HG03066 (cell line): Measurements from ENCODE around the gene HSFX4.
"Not testable (repeated sequence)": the region's sequence is repeated elsewhere in the genome, so short reads cannot be mapped to it uniquely, and the experiment has no call there.

Experiments used
- ATAC-seq: cut with Tn5 transposase; IDR thresholded peaks from one replicate; pipeline ENCODE4 v1.9.1; 2021; ENCODE audit warnings: low read depth; ENCODE audit not compliant: unreplicated experiment

The HSFX4 gene

DNA sequence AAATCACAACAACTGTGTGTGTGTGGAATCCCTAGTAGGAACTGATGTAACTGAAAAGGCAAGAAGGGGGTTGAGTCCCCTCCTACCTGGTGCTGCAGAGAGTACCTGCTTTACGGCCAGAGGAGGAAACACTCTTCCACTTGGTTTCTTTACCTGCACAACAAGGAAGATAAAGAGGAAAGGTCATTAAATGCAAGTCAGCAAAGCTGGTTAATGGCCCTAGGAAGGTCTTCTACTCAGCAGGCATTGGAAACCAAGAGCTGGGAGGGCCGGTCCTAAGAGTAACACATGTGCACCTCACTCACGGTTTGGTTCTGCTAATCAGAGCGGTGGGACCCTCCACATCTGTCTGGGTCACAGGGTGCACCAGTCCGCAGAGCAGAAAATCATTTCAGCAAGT lies 8.0 kb downstream of the HSFX4 start:
- ATAC-seq, result not testable (repeated sequence)

DNA sequence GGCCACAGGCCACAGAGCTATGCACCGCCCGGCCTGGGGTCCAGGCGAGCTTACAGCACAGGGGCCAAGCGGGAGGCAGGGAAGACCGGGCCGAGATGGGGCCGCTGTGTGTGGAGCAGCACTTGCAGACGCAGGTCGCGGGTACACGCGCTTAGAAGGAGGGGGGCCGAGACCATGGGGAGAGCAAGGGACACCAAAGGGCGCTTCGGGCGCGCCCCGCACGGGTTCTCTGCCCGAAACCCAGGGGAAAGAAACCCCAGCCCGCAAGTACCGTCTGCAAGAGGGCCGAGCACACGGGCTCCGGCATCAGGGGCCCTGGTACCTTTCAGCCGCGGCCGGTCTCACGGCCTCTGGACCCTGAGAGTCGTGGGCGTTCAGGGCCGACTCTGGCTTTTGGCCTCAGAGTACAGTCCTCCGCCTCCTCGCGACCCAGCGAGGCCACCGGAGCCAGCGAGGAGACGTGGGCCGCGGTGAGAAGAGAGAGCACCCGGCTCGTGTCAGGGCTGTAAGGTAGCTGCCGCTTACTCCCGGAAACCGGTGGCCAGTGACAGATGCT lies 8.6 kb downstream of the HSFX4 start:
- no peak for ATAC-seq

DNA sequence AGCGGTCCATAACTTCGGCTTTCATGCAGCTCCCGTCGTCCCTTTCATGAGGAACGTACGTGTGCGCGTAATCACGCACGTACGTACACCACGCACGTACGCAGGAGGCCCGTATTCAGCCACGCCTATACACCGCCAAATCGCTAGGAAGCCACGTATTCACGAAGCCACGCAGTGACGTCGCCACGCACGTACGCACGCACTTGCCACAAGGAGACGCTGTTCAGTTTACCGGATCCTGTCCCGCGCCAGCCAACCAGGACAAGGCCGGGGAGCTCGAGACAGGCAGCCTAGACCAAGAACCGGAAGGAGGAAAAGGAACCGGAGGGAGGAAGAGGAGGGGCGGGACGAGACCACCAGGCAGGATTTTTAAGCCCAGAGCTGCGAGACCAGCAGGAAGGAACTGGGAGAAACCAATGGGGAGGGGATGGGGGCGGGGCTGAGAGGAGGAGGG lies 9.1 kb downstream of the HSFX4 start, which contains the start of gene EOLA2:
EOLA2 (minus strand) TSS at position 65 of the 454 bp plus-strand sequence. CDS start 4,617 bp downstream, outside the sequence.
- peak; percentile 64 for ATAC-seq

DNA sequence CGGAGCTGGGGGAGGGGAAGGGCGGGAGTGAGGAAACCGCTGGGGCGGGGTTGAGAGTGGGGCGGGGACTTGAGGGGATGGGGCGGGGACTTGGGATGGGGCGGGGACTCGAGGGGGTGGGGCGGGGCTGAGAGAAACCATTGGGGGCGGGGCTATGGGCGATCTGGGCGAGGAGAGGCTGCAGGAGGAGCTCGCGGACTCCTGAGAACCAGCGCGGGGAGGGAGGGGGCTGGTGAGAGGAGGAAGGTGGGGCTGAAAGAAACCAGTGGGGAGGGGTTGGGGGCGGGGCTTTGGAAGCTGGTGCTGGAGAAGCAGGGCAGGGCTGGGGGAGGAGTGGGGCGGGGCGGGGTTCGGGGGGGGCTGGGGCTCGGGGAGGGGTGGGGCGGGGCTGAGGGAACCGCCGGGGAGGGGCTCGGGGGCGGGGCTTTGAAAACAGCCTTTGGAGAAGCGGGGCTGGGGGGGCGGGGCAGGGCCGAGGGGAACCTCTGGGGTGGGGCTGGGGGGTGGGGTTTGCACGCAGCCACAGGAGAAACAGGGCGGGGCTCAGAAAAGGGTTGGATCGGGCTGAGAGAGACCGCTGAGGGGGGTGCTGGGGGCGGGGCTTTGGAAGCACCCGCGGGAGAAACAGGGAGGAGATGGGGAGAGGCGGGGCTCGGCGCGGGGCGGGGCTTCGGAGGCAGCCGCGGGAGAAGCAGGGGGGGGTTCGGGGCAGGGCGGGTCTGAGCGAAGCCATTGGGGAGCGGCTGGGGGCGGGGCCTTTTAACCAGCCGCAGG lies 9.7 kb downstream of the HSFX4 start:
- peak; percentile 4 for ATAC-seq

DNA sequence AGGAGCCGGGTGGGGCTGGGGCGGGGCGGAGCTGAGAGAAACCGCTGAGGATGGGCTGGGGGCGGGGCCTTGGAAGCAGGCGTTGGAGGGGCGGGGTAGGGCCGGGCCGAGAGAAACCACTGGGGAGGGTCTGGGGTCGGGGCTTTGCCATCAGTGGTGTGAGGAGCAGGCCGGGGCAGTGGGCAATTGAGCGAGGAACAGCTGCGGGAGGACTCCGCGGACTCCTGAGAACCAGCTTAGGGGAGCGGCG lies 10.2 kb downstream of the HSFX4 start:
- peak; percentile 16 for ATAC-seq

DNA sequence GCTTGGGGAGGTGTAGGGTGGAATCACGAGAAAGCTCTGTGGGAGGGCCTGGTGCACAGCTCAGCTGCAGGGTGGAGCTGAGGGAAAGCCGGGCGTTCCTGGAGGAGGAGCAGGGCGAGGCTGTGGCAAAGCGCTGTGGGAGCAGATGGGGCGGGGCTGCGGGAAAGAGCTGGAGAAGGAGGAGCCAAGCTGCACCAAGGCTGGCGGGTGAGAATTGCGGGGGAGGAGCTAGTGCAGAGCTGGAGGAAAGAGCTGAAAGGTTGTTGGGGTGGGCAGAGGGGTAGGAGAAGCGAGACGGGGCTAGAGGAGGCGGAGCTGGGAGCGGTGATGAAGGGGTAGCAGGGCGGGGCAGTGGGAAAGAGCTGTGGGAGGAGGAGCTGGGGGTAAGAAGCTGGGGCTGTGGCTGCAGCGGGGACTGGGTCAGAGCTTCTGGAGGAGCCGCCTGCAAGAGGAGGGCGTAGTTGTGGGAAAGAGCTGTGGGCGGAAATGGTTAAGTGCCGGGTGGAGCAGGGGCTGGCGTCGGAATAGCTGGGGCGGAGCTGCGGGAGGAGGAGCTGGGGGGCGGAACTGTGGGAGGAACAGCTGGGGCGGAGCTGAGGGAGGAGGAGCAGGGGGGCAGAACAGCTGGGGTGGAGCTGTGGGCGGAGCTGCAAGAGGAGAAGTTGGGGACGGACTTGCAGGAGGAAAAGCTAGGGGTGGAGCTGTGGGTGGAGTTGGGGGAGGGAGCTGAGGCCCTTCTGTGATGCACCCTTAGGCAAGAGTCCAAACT lies 10.7 kb downstream of the HSFX4 start:
- peak; percentile 46 for ATAC-seq

DNA sequence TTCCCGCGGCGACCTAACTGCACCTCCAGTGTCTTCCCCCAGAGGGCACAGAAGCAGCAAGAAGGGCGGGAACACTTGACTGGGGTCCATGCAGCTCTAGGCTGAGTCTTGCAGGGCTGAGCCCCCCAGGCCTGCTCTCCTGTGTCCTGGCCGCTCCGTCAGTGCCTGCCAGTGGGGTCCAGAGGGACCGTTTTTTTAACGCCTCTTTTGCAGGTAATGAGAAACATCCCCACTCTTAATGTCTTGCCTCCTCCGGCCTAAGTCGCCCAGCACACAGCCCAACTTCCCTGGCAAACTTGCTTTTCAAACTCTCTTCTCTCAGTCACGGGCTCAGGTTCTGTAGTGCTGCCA lies 11.3 kb downstream of the HSFX4 start:
- ATAC-seq, result not testable (repeated sequence)

DNA sequence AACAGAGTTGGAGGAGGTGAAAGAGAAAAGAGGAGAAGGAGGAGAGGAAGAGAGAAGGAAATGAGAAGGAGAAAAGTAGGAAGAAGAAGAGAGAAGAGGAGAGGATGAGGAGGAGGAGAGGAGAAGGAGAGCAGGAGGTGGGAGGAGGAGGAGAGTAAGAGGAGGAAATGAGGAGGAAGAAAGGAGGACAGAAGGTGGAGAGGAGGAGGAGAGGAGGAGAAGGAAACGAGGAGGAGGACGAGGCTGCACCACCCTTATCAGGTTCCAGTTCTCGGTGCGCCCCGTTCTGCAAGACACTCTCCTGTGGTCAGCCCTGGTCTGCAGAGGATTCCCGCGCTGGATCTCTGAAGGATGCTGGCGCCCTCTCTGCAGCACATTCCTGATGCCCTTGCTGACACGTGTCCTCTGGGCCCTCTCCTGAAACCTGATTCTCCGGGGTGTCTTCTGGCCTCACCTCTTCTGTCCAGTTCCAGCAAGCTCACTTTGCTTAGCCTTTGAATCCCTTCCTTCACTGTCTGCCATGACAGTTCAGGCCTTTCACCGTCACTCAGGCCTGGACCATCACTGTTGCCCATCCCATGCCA lies 15.8 kb downstream of the HSFX4 start:
- not testable (repeated sequence) for ATAC-seq

DNA sequence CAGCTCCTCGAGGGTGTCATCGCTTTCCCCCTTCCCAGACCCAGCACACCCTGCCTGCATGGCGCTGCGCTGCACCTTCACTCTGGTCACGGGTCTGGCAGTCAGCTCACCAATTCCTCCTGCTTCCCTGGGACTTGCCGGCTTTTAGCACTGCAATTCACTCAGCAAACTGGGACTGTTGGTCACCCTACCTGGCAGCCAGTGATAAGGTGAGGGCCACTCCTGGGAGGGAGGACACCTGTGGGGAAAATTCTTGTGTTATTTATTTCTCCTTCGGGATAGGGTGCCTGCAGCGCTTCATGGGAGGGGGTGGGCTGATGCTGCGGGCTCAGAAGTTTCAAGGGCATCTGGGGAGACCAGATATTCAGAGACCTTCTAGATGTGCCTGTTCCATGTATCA lies 16.4 kb downstream of the HSFX4 start:
- ATAC-seq, result not testable (repeated sequence)

DNA sequence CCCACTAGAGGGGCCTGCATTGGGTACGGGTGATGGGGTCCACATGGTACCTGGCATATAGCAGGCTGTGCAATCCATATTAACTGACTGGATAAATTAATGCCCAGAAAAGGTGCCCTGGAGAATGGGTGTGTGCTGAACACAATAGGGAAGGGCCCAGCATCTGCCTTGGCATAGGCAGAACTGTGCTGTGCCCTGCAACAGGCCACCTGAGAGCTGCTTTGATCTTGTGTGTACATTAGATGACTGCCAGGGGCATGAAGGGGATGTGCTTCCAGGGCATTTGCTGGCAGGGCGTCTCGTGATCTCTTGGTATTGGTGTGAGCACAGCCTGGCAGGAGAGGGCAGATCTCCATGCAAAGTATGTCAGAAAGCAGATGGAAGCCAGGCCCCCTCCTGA lies 17.6 kb downstream of the HSFX4 start:
- not testable (repeated sequence) for ATAC-seq

DNA sequence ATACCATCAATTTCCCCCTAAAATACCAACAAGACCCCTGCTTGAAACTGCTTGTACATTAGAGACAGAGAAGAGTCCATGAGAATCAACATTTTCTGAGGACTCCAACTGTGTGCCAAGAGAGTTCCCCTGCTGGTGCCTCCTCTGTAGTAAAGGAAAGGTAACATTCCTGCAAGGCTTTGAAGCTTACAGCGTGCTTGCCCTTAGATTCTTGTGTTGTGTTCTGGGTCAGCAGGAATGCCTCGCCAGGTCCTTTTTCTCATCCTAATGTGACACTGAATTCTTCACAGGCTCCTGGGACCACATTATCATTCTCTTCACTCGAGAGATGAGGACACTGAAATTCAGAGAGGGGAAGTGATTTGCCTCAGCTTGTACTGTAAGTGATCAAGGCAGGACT lies 18.6 kb downstream of the HSFX4 start:
- ATAC-seq, result no peak

DNA sequence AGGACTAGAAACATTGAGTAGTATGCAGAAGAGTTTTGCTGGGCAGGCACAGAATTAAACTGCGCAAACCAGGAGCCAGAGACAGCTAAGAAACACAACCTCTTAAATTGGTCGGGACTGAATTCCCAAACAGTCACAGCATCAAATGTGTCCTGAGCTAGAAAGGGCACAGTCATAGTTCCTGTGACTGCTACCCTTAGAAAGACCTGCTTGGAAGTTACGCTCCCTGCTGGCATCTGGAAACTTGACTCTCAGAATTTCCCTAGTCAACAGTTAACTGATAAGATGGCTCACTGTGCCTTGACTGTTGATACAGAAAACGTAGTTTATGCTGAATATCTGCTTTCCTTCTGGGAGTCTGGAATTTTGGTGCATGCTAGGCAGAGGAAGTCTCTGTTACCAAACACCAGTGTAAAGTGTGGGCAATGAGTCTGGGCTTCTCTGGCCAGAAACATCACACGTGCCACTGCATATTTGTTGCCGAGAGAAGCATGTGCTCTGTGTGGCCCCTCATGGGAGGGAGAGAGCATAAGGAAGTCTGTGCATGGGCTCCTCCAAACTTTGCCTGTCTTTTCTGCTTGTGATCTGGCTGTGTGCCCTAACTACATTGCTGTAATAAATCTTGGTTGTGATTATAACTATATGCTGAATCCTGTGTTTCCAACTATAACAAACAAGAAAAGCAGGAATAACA lies 20.5 kb downstream of the HSFX4 start:
- no peak for ATAC-seq

DNA sequence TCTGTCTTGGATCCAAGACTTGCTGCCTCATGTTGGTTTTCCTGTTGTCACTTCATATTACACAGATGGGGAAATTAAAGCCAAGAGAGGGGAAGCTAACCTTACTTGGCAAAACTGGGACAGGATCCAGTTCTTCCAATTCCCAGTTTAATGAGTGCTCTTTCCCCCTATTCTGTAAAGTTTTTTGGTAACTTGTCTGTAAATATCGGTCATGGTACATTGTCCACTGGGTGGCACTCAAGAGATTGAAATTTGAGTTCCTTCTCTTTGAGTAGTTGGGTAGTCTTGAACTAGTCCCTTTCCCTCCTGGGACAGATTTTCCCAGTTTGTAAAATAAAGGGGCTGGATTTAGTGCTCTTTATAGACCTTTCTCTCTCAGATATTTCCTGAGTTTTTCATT lies 21.3 kb downstream of the HSFX4 start:
- ATAC-seq, result no peak

DNA sequence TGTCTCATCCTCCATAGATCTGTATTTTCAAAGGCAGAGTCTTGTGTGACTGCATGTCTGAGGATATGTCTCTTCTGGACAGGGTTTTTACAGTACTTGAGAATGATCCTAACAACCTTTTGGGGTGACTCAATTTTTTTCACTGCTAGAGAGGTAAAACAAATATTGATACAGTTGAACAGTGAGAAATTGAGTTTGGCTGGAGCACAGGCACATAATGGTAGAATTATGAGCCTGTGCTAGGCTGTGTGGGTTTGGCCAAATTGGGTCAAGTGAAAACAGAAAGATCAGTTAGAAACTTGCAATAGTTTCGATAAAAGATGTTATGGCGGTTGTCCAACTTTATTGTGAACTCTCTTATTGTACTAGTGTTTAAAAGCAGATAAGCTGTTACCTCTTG lies 32.2 kb downstream of the HSFX4 start:
- ATAC-seq, result no peak

DNA sequence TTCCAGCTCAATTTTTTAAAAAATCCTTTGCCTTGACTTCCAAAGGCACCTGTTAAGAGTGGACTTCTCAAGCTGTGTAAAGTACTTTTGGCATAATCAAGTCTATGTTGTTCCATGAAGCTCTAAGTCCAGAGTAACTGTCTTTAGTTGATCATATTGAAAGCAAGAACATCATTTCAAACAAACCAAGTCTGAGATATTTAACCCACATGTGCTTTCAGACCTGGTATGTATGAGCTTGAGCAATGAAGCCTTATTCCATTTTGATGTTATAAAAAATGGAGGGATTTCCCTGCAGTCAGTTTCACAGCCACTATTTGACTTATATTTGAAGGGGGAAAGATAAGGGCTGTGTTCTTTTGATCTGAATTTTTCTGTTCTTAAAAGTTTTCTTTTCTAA lies 32.6 kb downstream of the HSFX4 start:
- no peak for ATAC-seq

DNA sequence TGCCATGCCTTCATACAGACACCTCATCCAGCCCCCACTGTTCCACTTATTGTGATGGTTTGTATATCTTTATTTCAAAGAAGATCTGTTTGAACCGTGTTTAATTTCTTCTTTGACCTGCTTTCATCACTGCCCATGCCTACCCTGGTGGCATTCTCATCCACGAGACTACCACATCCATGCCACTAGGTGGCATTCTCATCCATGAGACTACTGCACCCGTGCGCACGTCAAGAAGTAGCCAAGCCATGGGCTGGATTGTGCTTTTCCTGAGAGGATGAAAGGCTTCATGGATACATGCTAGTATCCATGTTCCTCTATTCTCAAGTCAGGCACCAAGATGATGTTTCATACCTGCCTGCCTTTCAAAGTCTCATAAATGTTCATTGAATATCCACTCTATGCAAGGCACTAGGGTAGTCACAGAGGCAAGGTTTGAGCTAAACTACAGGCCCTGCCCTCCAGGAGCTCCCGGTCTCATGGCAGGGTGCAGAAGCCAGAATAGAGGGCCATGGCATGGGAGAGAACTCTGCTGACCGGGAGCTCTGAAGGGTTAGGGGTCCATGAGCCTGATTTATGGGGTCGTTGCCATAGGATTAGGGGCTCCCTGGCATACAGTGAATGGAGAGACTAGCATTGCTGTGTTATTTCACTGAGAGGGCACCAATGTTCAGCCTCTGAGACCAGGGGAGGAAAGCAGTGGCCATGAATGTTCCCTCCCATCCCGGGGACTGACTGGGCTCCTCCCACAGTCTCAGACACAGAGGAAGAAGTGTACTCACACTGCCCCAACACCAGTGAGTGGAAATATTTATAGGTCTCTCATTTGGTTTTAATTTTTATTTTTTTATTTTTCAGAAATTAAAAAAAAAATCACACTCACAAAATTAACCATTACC lies 33.7 kb downstream of the HSFX4 start:
- no peak for ATAC-seq

DNA sequence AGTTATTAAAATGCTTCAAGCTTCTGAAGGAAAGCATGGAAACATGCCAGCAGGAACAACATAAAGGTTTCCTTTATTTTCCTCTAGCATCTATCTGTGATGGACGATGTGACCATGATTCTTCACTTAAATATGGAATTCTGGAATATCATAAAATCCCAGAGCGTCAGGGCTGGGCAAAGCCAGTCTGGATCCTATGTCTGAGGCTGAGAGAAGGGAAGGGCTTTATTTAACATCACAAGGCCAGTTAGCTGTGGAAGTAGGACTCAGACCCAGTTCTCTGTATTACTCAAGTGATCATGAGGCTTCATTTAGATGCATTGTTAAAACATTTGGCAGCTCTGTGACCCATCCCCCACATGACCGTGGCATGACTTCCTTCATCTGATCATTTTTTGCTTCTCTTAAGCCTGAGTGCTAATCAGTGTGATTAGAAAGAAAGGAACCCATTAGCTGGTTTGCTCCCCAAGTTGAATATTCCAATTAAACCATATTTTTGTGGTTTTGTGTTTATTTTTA lies 49.8 kb downstream of the HSFX4 start:
- no peak for ATAC-seq
